Natural killer cell (primary cell): ENCODE data around the gene REEP1. TPM values are rescaled to one million over a fixed set of nuclear protein-coding genes. Genes with fewer than 3 reads are reported as not detected.

Experiments
- ATAC-seq, 3 donors: fragments of 150-1000 bp in 2 of 3; fragments of 200-7000 bp in 1 of 3; cut with Tn5 transposase; 1 replicate in 1 of 3; 2 replicates in 2 of 3; pipeline ENCODE4 v1.10.0; 2021; ENCODE audit warnings: mild to moderate bottlenecking in 2 of 3, moderate library complexity in 2 of 3
- DNase-seq, 2 donors: peaks; one replicate each; pipeline versions ENCODE4 v3.0.0 to v3.0.0-alpha.2; 2013 to 2021; ENCODE audit warnings: mixed read lengths in 1 of 2
- H3K27ac ChIP-seq: one replicate; pipeline ENCODE4 v1.5.1; 2013; ENCODE audit warnings: mild to moderate bottlenecking, low read length
- H3K27me3 ChIP-seq: one replicate; pipeline ENCODE4 v1.6.1; 2013; ENCODE audit warnings: low read length; ENCODE audit not compliant: control insufficient read depth, insufficient read depth
- H3K36me3 ChIP-seq: one replicate; pipeline ENCODE4 v1.6.1; 2013; ENCODE audit warnings: low read length; ENCODE audit not compliant: control insufficient read depth, insufficient read depth
- H3K4me1 ChIP-seq: one replicate; pipeline ENCODE4 v1.6.1; 2013; ENCODE audit warnings: low read length; ENCODE audit not compliant: control insufficient read depth, insufficient read depth
- H3K4me3 ChIP-seq: one replicate; pipeline ENCODE4 v1.5.1; 2013; ENCODE audit warnings: low read length
- H3K9me3 ChIP-seq: one replicate; pipeline ENCODE4 v1.6.1; 2013; ENCODE audit warnings: low read length; ENCODE audit not compliant: control insufficient read depth, insufficient read depth
- H3K27ac Mint-ChIP-seq, 2 donors: one replicate each; pipeline ENCODE4 v1.8.0; 2022; ENCODE audit warnings: mild to moderate bottlenecking in 2 of 2, mixed read lengths in 2 of 2, moderate library complexity in 1 of 2
- H3K27me3 Mint-ChIP-seq, 2 donors: one replicate each; pipeline ENCODE4 v1.8.0; 2022; ENCODE audit warnings: low read depth in 2 of 2, mixed read lengths in 2 of 2
- H3K36me3 Mint-ChIP-seq: one replicate; pipeline ENCODE4 v1.8.0; 2022; ENCODE audit warnings: mixed read lengths
- H3K4me1 Mint-ChIP-seq, 2 donors: one replicate each; pipeline ENCODE4 v1.8.0; 2022; ENCODE audit warnings: mixed read lengths in 2 of 2
- H3K4me3 Mint-ChIP-seq: one replicate; pipeline ENCODE4 v1.8.0; 2022; ENCODE audit warnings: mild to moderate bottlenecking, moderate library complexity, mixed read lengths
- H3K9me3 Mint-ChIP-seq, 2 donors: one replicate each; pipeline ENCODE4 v1.8.0; 2022; ENCODE audit warnings: mixed read lengths in 2 of 2
- WGBS: methylation state at CpG from one replicate; pipeline ENCODE4 v1.1.7; 2013; ENCODE audit warnings: missing lambda C conversion rate; ENCODE audit not compliant: insufficient coverage; 5-methylcytosine and 5-hydroxymethylcytosine counted together
- intact Hi-C: fragments of 100-400 bp; cut with micrococcal nuclease; formaldehyde crosslinking; loops from one replicate; pipeline ENCODE4 v1.14.2; 2022
- total RNA-seq, 4 donors: library from RNA; stranded (reverse); fragments of 120-200 nt in 1 of 4; gene quantifications; one replicate each; pipeline versions ENCODE4 v1.2.3 to v1.2.4, GENCODE V29; 2013 to 2022
- TF ChIP-seq, protein P1 (sequence below): fragments of 200-600 bp; IDR thresholded peaks from one replicate; pipeline ENCODE4 v1.8.0; 2022; ENCODE audit warnings: antibody characterized with exemption

Gene REEP1
- total RNA-seq, 3 donors from 2014 or later (not counting 1 experiment from before 2014, with no cell fraction given) = 0.10 TPM; not detected in 2

- Mint-ChIP-seq H3K27ac (no peak overlapping the region), H3K36me3 (no peaks in the 10 kb centered on the region), H3K27me3 (peaks cover 13 to 17% of the 10 kb centered on the region in 2 donors), H3K4me1 (no peaks in the 10 kb centered on the region), H3K9me3 (no peaks in the 10 kb centered on the region), H3K4me3 (no peak overlapping the region)
- no peaks in the 10 kb centered on the region for H3K27me3 ChIP-seq
- TF ChIP-seq, protein P1, sequence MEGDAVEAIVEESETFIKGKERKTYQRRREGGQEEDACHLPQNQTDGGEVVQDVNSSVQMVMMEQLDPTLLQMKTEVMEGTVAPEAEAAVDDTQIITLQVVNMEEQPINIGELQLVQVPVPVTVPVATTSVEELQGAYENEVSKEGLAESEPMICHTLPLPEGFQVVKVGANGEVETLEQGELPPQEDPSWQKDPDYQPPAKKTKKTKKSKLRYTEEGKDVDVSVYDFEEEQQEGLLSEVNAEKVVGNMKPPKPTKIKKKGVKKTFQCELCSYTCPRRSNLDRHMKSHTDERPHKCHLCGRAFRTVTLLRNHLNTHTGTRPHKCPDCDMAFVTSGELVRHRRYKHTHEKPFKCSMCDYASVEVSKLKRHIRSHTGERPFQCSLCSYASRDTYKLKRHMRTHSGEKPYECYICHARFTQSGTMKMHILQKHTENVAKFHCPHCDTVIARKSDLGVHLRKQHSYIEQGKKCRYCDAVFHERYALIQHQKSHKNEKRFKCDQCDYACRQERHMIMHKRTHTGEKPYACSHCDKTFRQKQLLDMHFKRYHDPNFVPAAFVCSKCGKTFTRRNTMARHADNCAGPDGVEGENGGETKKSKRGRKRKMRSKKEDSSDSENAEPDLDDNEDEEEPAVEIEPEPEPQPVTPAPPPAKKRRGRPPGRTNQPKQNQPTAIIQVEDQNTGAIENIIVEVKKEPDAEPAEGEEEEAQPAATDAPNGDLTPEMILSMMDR = no peak
- H3K4me3 ChIP-seq = no peak overlapping the region
- ATAC-seq (no peak), DNase-seq (no peak)
- no peaks in the 10 kb centered on the region for H3K9me3 ChIP-seq
- H3K4me1 ChIP-seq = no peaks in the 10 kb centered on the region
- no peaks in the 10 kb centered on the region for H3K36me3 ChIP-seq
- intact Hi-C loops = no loop called here
- H3K27ac ChIP-seq = no peak overlapping the region
- WGBS = 52% methylated on average over 3 of the region's 3 CpGs
These were observed 21.5 kb upstream of the REEP1 start for GRCh38 chr2:86358957-86359356.

GRCh38 chr2:86357392-86357963, 20.1 kb upstream of the REEP1 start:
- no peak for DNase-seq
- Mint-ChIP-seq H3K27me3 (peaks cover 16 to 25% of the 10 kb centered on the region in 2 donors), H3K4me3 (no peak overlapping the region), H3K4me1 (no peaks in the 10 kb centered on the region), H3K9me3 (no peaks in the 10 kb centered on the region), H3K36me3 (no peaks in the 10 kb centered on the region), H3K27ac (no peak overlapping the region)
- no peak for ATAC-seq
- Histone ChIP-seq H3K4me3 (no peak overlapping the region), H3K4me1 (no peaks in the 10 kb centered on the region), H3K9me3 (no peaks in the 10 kb centered on the region), H3K27ac (no peak overlapping the region), H3K36me3 (no peaks in the 10 kb centered on the region), H3K27me3 (no peaks in the 10 kb centered on the region)
- TF ChIP-seq, protein P1 = no peak
- intact Hi-C loops = no loop called here
- WGBS = 82% methylated on average over 5 of the region's 5 CpGs

DNA sequence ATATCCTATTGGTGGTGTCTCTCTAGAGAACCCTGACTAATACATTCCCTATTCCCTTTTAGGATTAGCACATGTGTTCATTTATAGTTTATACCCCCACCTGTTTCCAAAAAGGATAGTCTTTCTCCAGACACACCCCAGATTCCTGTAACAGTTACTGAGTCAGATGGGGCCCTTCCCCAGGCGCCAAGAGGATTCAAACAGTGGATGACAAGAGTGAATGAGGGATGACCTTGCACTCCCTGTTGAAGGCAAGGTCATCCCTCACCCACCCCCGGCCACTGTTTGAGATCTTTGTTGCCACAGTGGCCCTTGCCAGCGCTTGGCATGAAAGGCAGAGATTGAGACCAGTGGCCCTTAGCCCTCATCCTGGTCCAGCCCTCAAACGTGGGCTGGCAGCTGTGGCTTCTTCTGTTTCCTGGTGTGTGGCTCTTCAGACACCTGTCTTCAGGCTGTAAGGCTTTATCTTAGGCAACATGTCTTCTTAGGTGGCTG, 15.3 kb upstream of the REEP1 start:
- intact Hi-C loops = no loop called here
- no peak overlapping the region for H3K27ac ChIP-seq
- no peak overlapping the region for H3K27ac Mint-ChIP-seq
- no peaks in the 10 kb centered on the region for H3K9me3 Mint-ChIP-seq
- H3K36me3 ChIP-seq = no peaks in the 10 kb centered on the region
- no peak overlapping the region for H3K4me3 Mint-ChIP-seq
- H3K4me1 Mint-ChIP-seq = no peaks in the 10 kb centered on the region
- no peak for DNase-seq
- no peaks in the 10 kb centered on the region for H3K36me3 Mint-ChIP-seq
- H3K27me3 ChIP-seq = no peaks in the 10 kb centered on the region
- H3K27me3 Mint-ChIP-seq = peaks cover 18 to 29% of the 10 kb centered on the region in 2 donors
- H3K4me1 ChIP-seq = no peaks in the 10 kb centered on the region
- H3K9me3 ChIP-seq = no peaks in the 10 kb centered on the region
- WGBS = 74% methylated on average over 4 of the region's 4 CpGs
- TF ChIP-seq, protein P1 = no peak
- H3K4me3 ChIP-seq = no peak overlapping the region
- ATAC-seq = no peak
